ENCODE data around the gene PEMT. TPM values are rescaled to one million over a fixed set of nuclear protein-coding genes. Genes with fewer than 3 reads are reported as not detected.
"Not testable (repeated sequence)": the region's sequence is repeated elsewhere in the genome, so short reads cannot be mapped to it uniquely, and the experiment has no call there.

The PEMT gene
- total RNA-seq, 2 donors from 2014 or later, result 16.9 to 23.8 TPM

- Histone ChIP-seq H3K9ac (ENCODE audit: low read depth in 2 of 2, low read length in 2 of 2) (no peak overlapping the region), H3K4me3 (no peak overlapping the region), H3K27ac (no peak overlapping the region), H3K36me3 (no peaks in the 10 kb centered on the region), H3K4me1 (peaks cover 14% of the 10 kb centered on the region), H3K9me3 (no peaks in the 10 kb centered on the region), H3K27me3 (peaks cover 8% of the 10 kb centered on the region)
- intact Hi-C loops (cut with DNase I), result loop anchor here (10.0 kb wide), 1 partner anchor 153 kb away; no protein-coding TSS in a partner anchor
- TF ChIP-seq CTCF (IDR thresholded peaks at IDR 0.05), result no peak
- DNase-seq, result no peak
Observed at GRCh38 chr17:17491546-17491988, 99.9 kb downstream of the PEMT start.

- intact Hi-C loops (cut with DNase I), result loop anchor here (10.0 kb wide), 1 partner anchor 154 kb away; no protein-coding TSS in a partner anchor
- TF ChIP-seq CTCF (IDR thresholded peaks at IDR 0.05), result no peak
- Histone ChIP-seq H3K4me3 (no peak overlapping the region), H3K36me3 (no peaks in the 10 kb centered on the region), H3K27me3 (peaks cover 8% of the 10 kb centered on the region), H3K27ac (no peak overlapping the region), H3K9me3 (no peaks in the 10 kb centered on the region), H3K4me1 (peaks cover 14% of the 10 kb centered on the region), H3K9ac (ENCODE audit: low read depth in 2 of 2, low read length in 2 of 2) (no peak overlapping the region)
- no peak for DNase-seq
Observed at GRCh38 chr17:17491031-17491471, 100.5 kb downstream of the PEMT start.

- H3K4me1 ChIP-seq, result no peaks in the 10 kb centered on the region
- no peak for TF ChIP-seq CTCF (IDR thresholded peaks at IDR 0.05)
- H3K27ac ChIP-seq, result no peak overlapping the region
- no peak overlapping the region for H3K9ac ChIP-seq (ENCODE audit: low read depth in 2 of 2, low read length in 2 of 2)
- H3K9me3 ChIP-seq, result no peaks in the 10 kb centered on the region
- DNase-seq, result no peak
- intact Hi-C loops (cut with DNase I), result no loop called here
- no peaks in the 10 kb centered on the region for H3K36me3 ChIP-seq
- H3K4me3 ChIP-seq, result no peak overlapping the region
- H3K27me3 ChIP-seq, result no peaks in the 10 kb centered on the region
Observed at GRCh38 chr17:17487998-17488397, 103.5 kb downstream of the PEMT start.

GRCh38 chr17:17486416-17486815 is 105.1 kb downstream of the PEMT start:
- H3K27ac ChIP-seq; intact Hi-C loops (cut with DNase I); DNase-seq; H3K4me1 ChIP-seq; H3K27me3 ChIP-seq; H3K36me3 ChIP-seq; H3K9ac ChIP-seq (ENCODE audit: low read depth in 2 of 2, low read length in 2 of 2); H3K9me3 ChIP-seq; H3K4me3 ChIP-seq: not testable (repeated sequence)

GRCh38 chr17:17485420-17485819 is 106.1 kb downstream of the PEMT start:
- no peak for TF ChIP-seq CTCF (IDR thresholded peaks at IDR 0.05)
- Histone ChIP-seq H3K36me3 (no peaks in the 10 kb centered on the region), H3K27ac (no peak overlapping the region), H3K4me3 (no peak overlapping the region), H3K4me1 (no peaks in the 10 kb centered on the region), H3K27me3 (no peaks in the 10 kb centered on the region), H3K9me3 (no peaks in the 10 kb centered on the region), H3K9ac (ENCODE audit: low read depth in 2 of 2, low read length in 2 of 2) (no peak overlapping the region)
- DNase-seq, result no peak
- intact Hi-C loops (cut with DNase I), result no loop called here

- no peak for DNase-seq
- no peak overlapping the region for H3K9ac ChIP-seq (ENCODE audit: low read depth in 2 of 2, low read length in 2 of 2)
- no peaks in the 10 kb centered on the region for H3K27me3 ChIP-seq
- no peak overlapping the region for H3K27ac ChIP-seq
- no peak overlapping the region for H3K4me3 ChIP-seq
- TF ChIP-seq CTCF (IDR thresholded peaks at IDR 0.05), result no peak
- H3K9me3 ChIP-seq, result no peaks in the 10 kb centered on the region
- intact Hi-C loops (cut with DNase I), result no loop called here
- H3K4me1 ChIP-seq, result no peaks in the 10 kb centered on the region
- no peaks in the 10 kb centered on the region for H3K36me3 ChIP-seq
Observed at GRCh38 chr17:17484451-17484899, 107.0 kb downstream of the PEMT start.
